ENCODE results near the gene SFXN2.

SFXN2 gene

GRCh38 chr10:102779680-102780526, 65.5 kb downstream of the SFXN2 start:
- DNase-seq: peak; percentile 56

GRCh38 chr10:102780527-102780808, 66.0 kb downstream of the SFXN2 start:
- no peak for DNase-seq

GRCh38 chr10:102781090-102781920, 66.9 kb downstream of the SFXN2 start:
- DNase-seq: peak; percentile 95

GRCh38 chr10:102781921-102782557, 67.6 kb downstream of the SFXN2 start:
- DNase-seq: no peak

GRCh38 chr10:102782673-102783551, 68.5 kb downstream of the SFXN2 start:
- no peak for DNase-seq

- DNase-seq: no peak
Measured at GRCh38 chr10:102783568-102783967, 69.1 kb downstream of the SFXN2 start.

GRCh38 chr10:102785818-102786217, 71.4 kb downstream of the SFXN2 start:
- peak; percentile 41 for DNase-seq

GRCh38 chr10:102791754-102792395, 77.4 kb downstream of the SFXN2 start:
- no peak for DNase-seq
